GM19467 (cell line): ENCODE results near the gene DZIP3.
"Not testable (repeated sequence)": the region's sequence is repeated elsewhere in the genome, so short reads cannot be mapped to it uniquely, and the experiment has no call there.

Experiments
- ATAC-seq: cut with Tn5 transposase; IDR thresholded peaks from one replicate; pipeline ENCODE4 v1.9.1; 2021; ENCODE audit warnings: mild to moderate bottlenecking, moderate library complexity; ENCODE audit not compliant: unreplicated experiment

The DZIP3 gene

DNA sequence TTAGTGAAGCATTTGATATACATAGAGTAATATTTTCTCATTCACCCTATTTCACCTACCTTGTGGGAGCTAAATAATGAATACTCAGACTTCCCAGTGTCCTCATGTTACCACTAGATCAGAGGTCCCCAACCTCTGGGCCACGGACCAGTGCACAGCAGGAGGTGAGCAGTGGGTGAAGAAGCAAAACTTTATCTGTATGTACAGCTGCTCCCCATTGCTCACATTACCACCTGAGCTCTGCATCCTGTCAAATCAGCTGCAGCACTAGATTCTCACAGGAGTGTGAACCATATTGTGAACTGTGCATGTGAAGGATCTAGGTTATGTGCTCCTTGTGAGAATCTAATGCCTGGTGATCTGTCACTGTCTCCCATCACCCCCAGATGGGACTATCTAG lies 88.3 kb downstream of the DZIP3 start:
- no peak for ATAC-seq

DNA sequence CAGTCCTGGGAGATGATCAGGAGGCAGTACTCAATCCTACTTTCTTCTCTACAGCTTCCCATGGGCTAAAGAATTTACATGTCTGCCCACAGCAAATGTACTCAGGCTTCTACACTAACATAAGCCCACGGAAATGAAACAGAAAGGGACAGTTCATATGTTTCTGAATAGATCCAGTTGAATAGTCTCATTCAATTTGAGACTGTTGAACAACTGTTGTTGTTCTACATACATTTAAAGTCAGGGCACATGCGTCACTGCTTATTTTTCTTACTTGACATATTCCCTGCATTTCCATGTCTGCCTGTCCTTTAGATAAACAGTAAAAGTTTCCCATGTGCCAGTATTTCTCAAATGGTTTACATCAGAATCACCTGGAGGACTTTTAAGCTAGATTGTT lies 102.8 kb downstream of the DZIP3 start:
- ATAC-seq: not testable (repeated sequence)

DNA sequence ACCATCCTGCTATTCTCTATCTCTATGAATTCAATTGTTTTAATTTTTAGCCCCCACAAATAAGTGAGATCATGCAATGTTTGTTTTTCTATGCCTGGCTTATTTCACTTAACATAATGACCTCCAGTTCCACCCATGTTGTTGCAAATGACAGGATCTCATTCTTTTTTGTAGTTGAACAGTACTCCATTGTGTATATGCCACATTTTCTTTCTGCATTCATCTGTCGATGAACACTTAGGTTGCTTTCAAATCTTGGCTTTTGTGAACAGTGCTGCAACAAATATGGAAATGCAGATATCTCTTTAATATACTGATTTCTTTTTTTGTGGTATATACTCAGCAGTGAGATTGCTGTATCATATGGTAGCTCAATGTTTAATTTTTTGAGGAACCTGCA lies 108.9 kb downstream of the DZIP3 start:
- no peak for ATAC-seq

GRCh38 chr3:108705045-108705444 lies 115.5 kb downstream of the DZIP3 start:
- no peak for ATAC-seq

- ATAC-seq: no peak
Observed at GRCh38 chr3:108713009-108713516, 123.5 kb downstream of the DZIP3 start.

GRCh38 chr3:108713816-108714215 lies 124.3 kb downstream of the DZIP3 start:
- no peak for ATAC-seq

- no peak for ATAC-seq
Observed at GRCh38 chr3:108718454-108718853, 128.9 kb downstream of the DZIP3 start.

DNA sequence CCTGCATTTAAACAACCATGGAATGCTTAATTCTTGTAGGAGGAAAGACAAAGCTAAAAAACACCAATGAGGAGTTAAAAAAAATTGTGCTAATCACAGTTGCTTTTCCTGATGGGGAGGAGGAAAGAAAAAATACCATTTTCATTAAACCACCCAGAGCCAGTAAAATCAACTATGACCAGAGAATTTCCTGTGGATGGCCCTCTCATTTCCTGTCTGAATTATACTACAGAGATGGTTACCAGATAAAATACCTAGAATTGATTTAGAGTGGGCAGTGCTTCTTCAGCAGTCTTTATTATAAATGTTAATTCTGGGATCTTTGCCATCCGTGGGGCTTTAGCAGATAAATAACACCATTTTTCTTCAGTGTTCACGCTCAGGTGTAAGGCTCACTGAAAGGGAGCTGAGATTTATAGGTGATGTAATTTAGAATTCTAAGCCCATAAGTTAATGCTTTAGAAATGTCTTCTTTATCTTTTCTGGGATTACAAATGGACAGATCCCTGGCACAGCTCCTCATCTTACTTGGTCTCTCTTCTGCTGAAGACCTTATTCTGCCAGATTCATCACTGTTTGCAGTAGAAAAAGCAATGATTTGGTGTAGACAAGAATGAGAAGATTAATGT lies 129.8 kb downstream of the DZIP3 start:
- ATAC-seq: no peak

DNA sequence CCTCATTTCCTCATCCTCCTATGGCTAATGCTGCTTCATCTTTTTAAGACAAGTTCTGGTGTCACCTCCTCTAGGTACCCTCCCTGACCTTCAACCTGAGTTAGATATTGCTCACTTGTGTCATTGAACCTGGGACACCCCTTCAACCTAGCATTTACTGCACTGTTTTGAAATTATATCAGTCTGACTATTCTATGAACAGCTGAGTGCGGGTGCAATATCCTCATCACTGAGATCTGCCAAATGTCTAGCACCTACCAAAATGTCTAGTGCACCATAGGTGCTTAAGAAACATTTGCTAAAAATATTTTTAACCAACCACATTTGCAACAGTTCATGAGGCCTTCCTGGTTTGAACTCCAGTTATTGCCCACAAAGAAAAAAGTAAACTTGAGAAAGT lies 133.2 kb downstream of the DZIP3 start:
- ATAC-seq: no peak

GRCh38 chr3:108724101-108724500 lies 134.6 kb downstream of the DZIP3 start:
- no peak for ATAC-seq

DNA sequence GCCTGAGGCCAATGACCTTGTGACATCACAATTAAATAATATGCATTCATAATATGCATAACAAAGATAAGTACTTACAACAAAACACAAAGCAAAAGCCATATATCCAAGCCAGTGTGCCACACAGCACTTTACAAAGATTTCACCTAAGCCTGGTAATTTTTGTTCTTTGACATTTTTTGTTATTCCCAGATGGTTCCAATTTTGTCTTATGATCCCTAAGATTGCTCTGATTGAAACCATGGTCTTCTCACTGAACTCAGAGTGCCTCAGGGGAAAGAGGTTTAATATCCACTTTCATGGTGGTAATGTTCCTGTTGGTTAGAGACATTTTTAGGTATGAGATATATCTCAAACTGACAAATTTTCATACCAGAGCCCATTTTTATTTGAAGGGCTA lies 138.6 kb downstream of the DZIP3 start:
- ATAC-seq: no peak

DNA sequence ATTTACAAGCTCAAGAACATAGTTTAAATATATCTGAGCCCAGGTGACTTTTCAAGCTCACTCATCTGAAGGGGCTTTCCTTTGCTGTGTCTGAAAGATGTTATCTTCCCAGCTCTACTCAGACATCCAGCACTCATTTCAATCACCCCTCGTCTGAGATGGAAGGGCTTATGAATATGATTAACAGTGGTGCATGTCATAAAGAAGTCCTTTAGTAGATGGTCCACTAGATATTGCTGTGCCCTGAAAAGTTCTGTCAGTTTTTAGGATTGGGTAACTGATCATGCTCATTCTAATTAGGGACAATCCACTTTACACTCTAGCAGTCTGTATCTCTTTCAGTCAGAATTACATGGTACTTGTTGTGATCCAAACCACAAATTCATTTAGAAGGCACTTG lies 139.4 kb downstream of the DZIP3 start:
- no peak for ATAC-seq

GRCh38 chr3:108736821-108737220 lies 147.3 kb downstream of the DZIP3 start:
- ATAC-seq: no peak

- no peak for ATAC-seq
Observed at GRCh38 chr3:108742929-108743328, 153.4 kb downstream of the DZIP3 start.
